ENCODE measurements around the gene ETHE1.

DNA sequence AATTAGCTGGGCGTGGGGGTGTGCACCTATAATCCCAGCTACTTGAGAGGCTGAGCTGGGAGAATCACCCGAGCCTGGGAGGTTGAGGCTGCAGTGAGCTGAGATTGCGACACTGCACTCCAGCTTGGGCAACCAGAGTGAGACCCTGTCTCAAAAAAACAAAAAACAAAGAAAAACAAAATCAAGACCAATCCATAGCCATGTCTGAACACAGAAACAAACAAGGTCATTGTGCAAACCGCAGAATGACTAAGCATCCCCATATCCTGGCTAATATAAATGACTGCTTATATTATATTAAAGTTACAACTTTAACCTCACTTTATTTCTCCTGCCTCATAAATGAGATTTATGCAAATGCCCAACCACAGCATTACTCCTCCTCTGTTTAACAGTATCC lies 59.3 kb downstream of the ETHE1 start:
- TF ChIP-seq, protein P1, sequence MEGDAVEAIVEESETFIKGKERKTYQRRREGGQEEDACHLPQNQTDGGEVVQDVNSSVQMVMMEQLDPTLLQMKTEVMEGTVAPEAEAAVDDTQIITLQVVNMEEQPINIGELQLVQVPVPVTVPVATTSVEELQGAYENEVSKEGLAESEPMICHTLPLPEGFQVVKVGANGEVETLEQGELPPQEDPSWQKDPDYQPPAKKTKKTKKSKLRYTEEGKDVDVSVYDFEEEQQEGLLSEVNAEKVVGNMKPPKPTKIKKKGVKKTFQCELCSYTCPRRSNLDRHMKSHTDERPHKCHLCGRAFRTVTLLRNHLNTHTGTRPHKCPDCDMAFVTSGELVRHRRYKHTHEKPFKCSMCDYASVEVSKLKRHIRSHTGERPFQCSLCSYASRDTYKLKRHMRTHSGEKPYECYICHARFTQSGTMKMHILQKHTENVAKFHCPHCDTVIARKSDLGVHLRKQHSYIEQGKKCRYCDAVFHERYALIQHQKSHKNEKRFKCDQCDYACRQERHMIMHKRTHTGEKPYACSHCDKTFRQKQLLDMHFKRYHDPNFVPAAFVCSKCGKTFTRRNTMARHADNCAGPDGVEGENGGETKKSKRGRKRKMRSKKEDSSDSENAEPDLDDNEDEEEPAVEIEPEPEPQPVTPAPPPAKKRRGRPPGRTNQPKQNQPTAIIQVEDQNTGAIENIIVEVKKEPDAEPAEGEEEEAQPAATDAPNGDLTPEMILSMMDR (IDR thresholded peaks at IDR 0.05) = no peak
- no peak for TF ChIP-seq EP300 (IDR thresholded peaks at IDR 0.05)
